ENCODE measurements around the gene TMEM269. TPM values are rescaled to one million over a fixed set of nuclear protein-coding genes. Genes with fewer than 3 reads are reported as not detected.

Gene TMEM269
- total and polyA plus RNA-seq, 10 of the 15 experiments (the other 5 are each of a cell fraction or from before 2014, with no cell fraction given), result 0.02 to 0.26 (median 0.06) TPM; not detected in 2

DNA sequence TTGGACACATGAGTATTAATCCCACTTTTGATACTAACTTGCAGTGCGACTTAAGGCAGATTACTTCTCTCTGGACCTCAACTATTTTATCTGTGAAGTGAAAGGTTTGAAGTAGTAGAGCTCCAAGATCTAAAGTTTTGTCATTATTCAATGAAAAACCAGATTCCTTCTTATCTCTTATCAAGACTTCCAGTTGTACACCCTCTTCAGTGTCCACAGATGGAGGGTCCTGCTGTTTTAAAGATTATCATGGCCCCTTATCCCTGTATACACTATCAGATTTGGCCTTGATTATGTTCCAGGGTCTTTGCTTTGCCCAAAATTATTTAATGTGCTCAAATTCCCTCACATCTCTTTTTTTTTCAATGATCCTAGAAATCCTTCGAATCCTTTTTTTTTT, 16.6 kb upstream of the TMEM269 start:
- FAIRE-seq, result no peak
- Histone ChIP-seq H3K27me3 (replicated peaks in 1 of 2; ENCODE audit: control insufficient read depth in 2 of 2, insufficient read depth in 2 of 2, low read length in 1 of 2) (no peaks in the 10 kb centered on the region), H3K9me3 (replicated peaks; ENCODE audit: control insufficient read depth, insufficient read depth, low read length) (no peaks in the 10 kb centered on the region), H3K79me2 (ENCODE audit: control insufficient read depth, insufficient read depth, low read length) (peaks cover 64% of the 10 kb centered on the region), H3K36me3 (ENCODE audit: control insufficient read depth in 2 of 2, insufficient read depth in 2 of 2, low read length in 1 of 2) (0 out of 4 replicates have a peak, but pooled peaks cover 0 to 6% of the 10 kb centered on the region in 2 experiments), H3K4me2 (ENCODE audit: control insufficient read depth, insufficient read depth) (peak overlapping the region; percentile 90), H3K27ac (ENCODE audit: control insufficient read depth, insufficient read depth) (peak overlapping the region; percentile 84), H3K9ac (ENCODE audit: control insufficient read depth, insufficient read depth, low read length) (peak overlapping the region; percentile 84), H3K4me1 (ENCODE audit: control insufficient read depth, insufficient read depth, low read length) (peaks cover 4% of the 10 kb centered on the region; the same call in 1 of the 2 replicates), H2AFZ (ENCODE audit: control insufficient read depth, low read depth, low read length) (no peak overlapping the region), H4K20me1 (ENCODE audit: control insufficient read depth, insufficient read depth) (no peaks in the 10 kb centered on the region), H3K4me3 (peak overlapping the region; percentile 84)
- TF ChIP-seq RBBP5 (conservative IDR thresholded peaks at IDR 0.05), result no peak
- no peak for TF ChIP-seq RUNX3 (IDR thresholded peaks at IDR 0.05; ENCODE audit: low read length)
- TF ChIP-seq NRF1 (conservative IDR thresholded peaks at IDR 0.05; ENCODE audit: low read depth, low read length), result no peak
- TF ChIP-seq SPI1 (IDR thresholded peaks at IDR 0.05; ENCODE audit: borderline replicate concordance, insufficient read depth, low read depth, low read length), result no peak
- ChIA-PET RAD21 (ENCODE audit: unreplicated experiment) (interaction anchor here (1.7 to 4.3 kb wide), 3 partner anchors 10 to 110 kb away, joined by 5 to 25 read pairs (median 20); partner anchors contain the start of genes ERMAP, PPIH and SVBP), CTCF (interaction anchor here (1.0 to 6.5 kb wide), 9 partner anchors 9 to 424 kb away, joined by 3 to 28 read pairs (median 6); partner anchors contain the start of gene ZNF691), SMC1A (ENCODE audit: uncharacterized antibody, unreplicated experiment) (interaction anchor here (1.0 to 4.0 kb wide), 5 partner anchors 8 to 305 kb away, joined by 3 to 21 read pairs (median 4); no protein-coding TSS in a partner anchor), POLR2A (interaction anchor here (0.6 to 3.8 kb wide), 11 partner anchors 9 to 882 kb away, joined by 3 to 53 read pairs (median 4); partner anchors contain the start of genes CFAP57, EBNA1BP2, ERMAP and KDM4A)
- 71% methylated on average over 2 of the region's 2 CpGs for WGBS (ENCODE audit: insufficient coverage, insufficient replicate concordance, low lambda C conversion rate, missing lambda C conversion rate)
- ATAC-seq, result no peak
- BruUV-seq (replicated peaks), result TSS peak; percentile 73
- intact Hi-C loops (cut with micrococcal nuclease; ENCODE audit: unreplicated experiment) (loop anchor here (5.0 kb wide), 2 partner anchors 79 to 86 kb away; partner anchors contain the start of genes YBX1 and ZNF691), in situ Hi-C loops (cut with MboI) (no loop called here)
- DNase-seq (ENCODE audit: low read depth, low spot score), result no peak

DNA sequence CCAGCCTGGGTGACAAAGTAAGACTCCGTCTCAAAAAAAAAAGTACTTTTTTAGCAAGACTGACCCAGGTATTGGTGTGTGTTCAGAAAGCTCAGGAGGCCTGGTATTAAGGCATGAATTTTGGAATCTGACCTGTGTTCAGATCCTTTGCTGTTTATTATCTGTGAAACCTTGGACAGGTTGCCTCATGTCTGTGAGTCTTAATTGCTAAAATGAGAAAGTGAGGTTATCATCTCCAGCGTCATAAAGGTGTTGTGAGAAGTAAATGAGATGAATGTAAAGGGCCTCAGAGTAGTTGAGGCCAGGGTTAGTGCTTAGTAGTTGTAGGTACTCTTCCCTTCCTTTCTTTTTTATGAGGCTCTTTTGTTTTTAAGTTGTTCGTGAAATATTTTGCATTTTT, 15.0 kb upstream of the TMEM269 start:
- no peak for TF ChIP-seq DPF2 (IDR thresholded peaks at IDR 0.05)
- no peak for TF ChIP-seq ETV6 (conservative IDR thresholded peaks at IDR 0.05 in 1 of 2, IDR thresholded peaks at IDR 0.05 in 1 of 2; ENCODE audit: borderline replicate concordance in 1 of 2, low read depth in 1 of 2)
- TF ChIP-seq NFIC (IDR thresholded peaks at IDR 0.05; ENCODE audit: low read depth, low read length), result no peak
- no peak overlapping the region for H2AFZ ChIP-seq (ENCODE audit: control insufficient read depth, low read depth, low read length)
- ATAC-seq, result no peak
- H3K27me3 ChIP-seq (replicated peaks in 1 of 2; ENCODE audit: control insufficient read depth in 2 of 2, insufficient read depth in 2 of 2, low read length in 1 of 2), result no peaks in the 10 kb centered on the region
- H3K9me3 ChIP-seq (replicated peaks; ENCODE audit: control insufficient read depth, insufficient read depth, low read length), result no peaks in the 10 kb centered on the region
- in situ Hi-C loops (cut with MboI) (no loop called here), intact Hi-C loops (cut with micrococcal nuclease; ENCODE audit: unreplicated experiment) (loop anchor here (5.0 kb wide), 2 partner anchors 77 to 88 kb away; partner anchors contain the start of genes YBX1 and ZNF691)
- no peak for FAIRE-seq
- H4K20me1 ChIP-seq (ENCODE audit: control insufficient read depth, insufficient read depth), result no peaks in the 10 kb centered on the region
- BruUV-seq (replicated peaks), result no TSS peak
- 95% methylated on average over 3 of the region's 3 CpGs for WGBS (ENCODE audit: insufficient coverage, insufficient replicate concordance, low lambda C conversion rate, missing lambda C conversion rate)
- ChIA-PET SMC1A (ENCODE audit: uncharacterized antibody, unreplicated experiment) (interaction anchor here (1.4 to 4.0 kb wide), 2 partner anchors 9 to 304 kb away, joined by 3 to 21 read pairs; no protein-coding TSS in a partner anchor), CTCF (interaction anchor here (0.6 to 6.5 kb wide), 5 partner anchors 8 to 304 kb away, joined by 3 to 28 read pairs (median 3); no protein-coding TSS in a partner anchor), POLR2A (no interaction called here), RAD21 (ENCODE audit: unreplicated experiment) (interaction anchor here (0.6 to 4.3 kb wide), 2 partner anchors 9 to 77 kb away, joined by 3 to 25 read pairs; partner anchors contain the start of gene ZNF691)
- H3K9ac ChIP-seq (ENCODE audit: control insufficient read depth, insufficient read depth, low read length), result no peak overlapping the region
- H3K4me1 ChIP-seq (ENCODE audit: control insufficient read depth, insufficient read depth, low read length), result peaks cover 4% of the 10 kb centered on the region; the same call in 1 of the 2 replicates
- H3K4me2 ChIP-seq (ENCODE audit: control insufficient read depth, insufficient read depth), result no peak overlapping the region
- H3K4me3 ChIP-seq, result no peak overlapping the region
- no peak for DNase-seq (ENCODE audit: low read depth, low spot score)
- peaks cover 55% of the 10 kb centered on the region for H3K79me2 ChIP-seq (ENCODE audit: control insufficient read depth, insufficient read depth, low read length)
- peaks cover 0 to 15% of the 10 kb centered on the region in 2 experiments; a peak in 2 of 4 replicates for H3K36me3 ChIP-seq (ENCODE audit: control insufficient read depth in 2 of 2, insufficient read depth in 2 of 2, low read length in 1 of 2)
- no peak overlapping the region for H3K27ac ChIP-seq (ENCODE audit: control insufficient read depth, insufficient read depth)

Data from GM12878 (cell line).